ENCODE measurements around the gene ANKDD1A.

GRCh38 chr15:64897345-64897985, 14.2 kb upstream of the ANKDD1A start:
- no peak for TF ChIP-seq CTCF (IDR thresholded peaks at IDR 0.05; ENCODE audit: insufficient read depth, low read length, poor library complexity, severe bottlenecking)
- no peak for TF ChIP-seq EZH2phosphoT487 (conservative IDR thresholded peaks at IDR 0.05; ENCODE audit: low read length)
